Effector memory CD4-positive, alpha-beta T cell (primary cell): ENCODE data around the gene UNCX.

Experiments
- DNase-seq, 3 donors: peaks; one replicate each; pipeline ENCODE4 v3.0.0-alpha.2; 2020
- H3K27ac ChIP-seq: 2 replicates; pipeline ENCODE4 v1.7.0; 2013; ENCODE audit warnings: mild to moderate bottlenecking, low read length, moderate library complexity; ENCODE audit not compliant: insufficient read depth, poor library complexity, severe bottlenecking
- H3K27me3 ChIP-seq: replicated peaks from 2 replicates; pipeline ENCODE4 v1.7.0; 2013; ENCODE audit warnings: mild to moderate bottlenecking, low read length; ENCODE audit not compliant: insufficient read depth, control insufficient read depth, poor library complexity, severe bottlenecking
- H3K36me3 ChIP-seq: 2 replicates; pipeline ENCODE4 v1.7.0; 2013; ENCODE audit warnings: mild to moderate bottlenecking, low read length, moderate library complexity; ENCODE audit not compliant: control insufficient read depth, insufficient read depth
- H3K4me1 ChIP-seq: 2 replicates; pipeline ENCODE4 v1.7.0; 2013; ENCODE audit warnings: low read length, mild to moderate bottlenecking; ENCODE audit not compliant: control insufficient read depth, insufficient read depth, poor library complexity, severe bottlenecking
- H3K4me3 ChIP-seq: 2 replicates; pipeline ENCODE4 v1.7.0; 2013; ENCODE audit warnings: low read length, low read depth, mild to moderate bottlenecking; ENCODE audit not compliant: insufficient read depth, poor library complexity, severe bottlenecking
- H3K9me3 ChIP-seq: 2 replicates; pipeline ENCODE4 v1.7.0; 2013; ENCODE audit warnings: mild to moderate bottlenecking, low read length, moderate library complexity; ENCODE audit not compliant: control insufficient read depth

UNCX gene

DNA sequence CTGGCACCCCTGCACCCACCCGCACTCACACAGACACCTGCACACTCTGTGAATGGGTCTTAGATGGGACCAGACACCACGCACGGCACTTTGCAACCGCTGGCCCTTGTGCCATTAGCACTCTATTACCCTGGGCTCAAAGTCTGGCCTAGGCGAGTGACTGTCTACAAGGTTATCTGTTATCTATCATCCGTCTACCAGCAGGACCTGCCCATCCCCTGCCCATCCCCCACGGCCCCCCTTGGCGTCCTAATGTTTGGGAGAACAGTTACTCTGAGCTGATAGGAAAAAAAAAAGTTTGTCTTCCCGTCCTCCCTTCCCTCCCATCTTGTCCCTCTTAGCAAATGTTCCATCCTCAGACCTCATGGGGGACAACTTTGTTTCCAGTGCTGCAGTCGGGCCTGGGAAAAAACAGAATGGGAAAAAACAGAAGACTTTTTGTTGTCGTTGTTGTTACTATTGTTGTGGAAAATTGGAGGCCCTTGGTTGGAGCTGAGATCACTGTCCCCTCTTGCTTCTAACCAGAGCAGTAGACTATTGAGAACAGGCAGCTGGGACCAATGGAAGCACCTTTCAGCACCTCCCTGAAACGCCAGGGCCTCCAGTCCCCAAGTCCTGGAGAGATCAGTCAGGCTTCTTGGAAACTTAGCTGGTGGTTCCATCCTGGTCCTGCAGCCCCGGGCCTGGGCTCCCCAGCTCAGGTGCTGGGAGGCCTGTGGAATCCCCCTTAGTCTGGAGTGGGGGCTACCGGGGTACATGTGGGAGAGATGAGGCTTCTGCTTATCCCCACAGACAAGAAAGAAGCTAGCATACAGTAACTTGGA is 12.2 kb downstream of the UNCX start:
- Histone ChIP-seq H3K36me3 (no peaks in the 10 kb centered on the region), H3K27me3 (peaks cover 88% of the 10 kb centered on the region), H3K9me3 (no peaks in the 10 kb centered on the region), H3K4me1 (peaks cover 16% of the 10 kb centered on the region), H3K4me3 (no peak overlapping the region), H3K27ac (no peak overlapping the region)
- no peak for DNase-seq

DNA sequence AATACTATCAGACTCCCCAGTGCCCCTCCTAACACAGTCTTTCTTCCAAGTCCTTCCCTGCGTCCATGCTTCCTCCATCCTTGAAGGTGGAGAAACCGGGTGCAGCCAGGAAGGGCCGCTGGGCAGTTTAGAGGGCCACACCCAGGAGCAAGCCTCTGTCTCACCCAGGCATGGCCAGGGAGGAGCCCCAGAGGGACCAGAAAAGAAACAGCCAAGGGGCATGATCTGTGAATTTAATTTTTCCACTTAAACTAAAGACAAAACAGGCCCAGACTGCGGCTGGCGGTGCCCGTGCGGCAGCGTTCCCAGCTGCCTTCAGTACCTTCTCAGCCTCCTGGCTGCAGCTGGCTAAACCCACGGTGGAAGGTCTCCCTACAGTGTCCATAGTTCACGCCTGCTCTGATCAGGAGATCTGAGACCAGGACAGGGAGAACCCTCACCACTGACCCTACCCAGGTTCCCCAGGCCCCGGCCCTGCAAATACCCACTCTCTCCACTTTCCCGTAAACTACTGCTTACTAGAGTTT is 12.9 kb downstream of the UNCX start:
- Histone ChIP-seq H3K4me3 (no peak overlapping the region), H3K9me3 (no peaks in the 10 kb centered on the region)

DNA sequence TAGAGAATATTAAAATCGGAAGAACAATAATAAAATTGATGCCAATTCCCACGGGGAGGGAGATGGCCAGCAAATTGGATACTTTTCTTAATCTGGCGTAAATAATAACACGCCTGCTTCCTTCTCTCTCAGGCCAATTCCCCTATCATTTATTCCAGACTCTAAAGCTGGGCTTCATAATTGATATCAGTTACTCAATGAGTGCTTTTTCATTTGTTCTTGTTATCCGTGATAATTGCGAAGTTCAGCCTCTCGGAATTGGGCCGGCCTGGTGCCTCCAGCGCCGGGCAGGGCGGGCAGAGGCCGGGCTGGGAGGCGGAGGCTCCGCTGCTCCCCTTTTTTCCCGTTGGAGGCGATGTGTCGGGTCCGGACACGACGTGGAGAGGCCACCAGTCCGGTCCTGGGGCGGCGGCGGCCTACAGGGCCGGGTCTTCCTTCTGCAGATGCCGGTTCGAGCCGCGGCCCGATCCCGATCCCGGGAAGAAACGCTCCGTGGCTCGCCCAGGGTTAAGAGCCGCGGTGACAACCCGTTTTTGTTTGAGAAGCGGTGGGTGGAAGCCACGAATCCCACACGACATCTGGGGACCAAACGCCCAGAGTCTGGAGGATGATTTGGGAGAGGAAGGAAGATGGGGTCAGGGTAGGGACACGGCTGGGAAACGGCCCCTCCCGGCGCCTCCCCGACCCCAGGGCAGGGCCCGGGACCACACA is 13.6 kb downstream of the UNCX start:
- Histone ChIP-seq H3K9me3 (no peaks in the 10 kb centered on the region), H3K27me3 (peaks cover 82% of the 10 kb centered on the region), H3K27ac (no peak overlapping the region), H3K4me3 (no peak overlapping the region), H3K36me3 (no peaks in the 10 kb centered on the region), H3K4me1 (peaks cover 16% of the 10 kb centered on the region)
- no peak for DNase-seq

More for the DNA sequence above, 12.9 kb downstream of the UNCX start:
- H3K27ac ChIP-seq: no peak overlapping the region
- peaks cover 86% of the 10 kb centered on the region for H3K27me3 ChIP-seq
- no peak for DNase-seq
- peaks cover 16% of the 10 kb centered on the region for H3K4me1 ChIP-seq
- no peaks in the 10 kb centered on the region for H3K36me3 ChIP-seq

DNA sequence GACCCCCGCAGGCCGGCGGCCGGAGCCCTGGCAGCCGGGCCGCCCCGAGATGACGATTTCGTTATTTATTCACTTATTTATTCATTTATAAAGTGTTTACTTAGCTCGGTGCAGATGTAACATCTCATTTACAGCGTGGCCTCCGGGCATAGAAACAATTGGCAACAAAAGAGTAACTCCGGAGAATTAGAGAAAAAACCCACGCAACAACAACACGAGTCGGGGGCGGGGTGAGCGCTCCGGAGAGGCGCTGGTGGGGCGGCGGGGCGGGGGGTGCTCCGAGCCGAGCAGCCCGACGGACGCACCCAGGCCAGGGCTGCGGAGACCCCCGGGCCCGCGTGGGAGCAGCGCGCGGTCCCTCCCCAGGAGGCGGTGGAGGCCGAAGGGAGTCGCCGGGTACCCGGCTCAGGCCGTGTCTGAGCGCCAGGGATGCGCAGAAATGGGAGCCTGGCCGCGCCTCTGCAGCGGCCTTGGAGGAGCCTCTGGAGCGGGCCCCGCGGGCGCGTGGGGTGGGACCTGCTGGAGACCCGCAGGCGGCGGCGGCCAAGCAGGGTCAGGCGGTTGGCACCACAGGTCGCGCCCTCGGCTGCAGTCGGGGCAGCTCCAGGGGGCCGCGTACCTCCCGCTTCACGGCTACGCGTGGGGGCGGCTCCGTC is 14.3 kb downstream of the UNCX start:
- H3K4me3 ChIP-seq: no peak overlapping the region
- H3K36me3 ChIP-seq: no peaks in the 10 kb centered on the region
- H3K9me3 ChIP-seq: no peaks in the 10 kb centered on the region
- no peak overlapping the region for H3K27ac ChIP-seq
- peaks cover 16% of the 10 kb centered on the region for H3K4me1 ChIP-seq
- H3K27me3 ChIP-seq: peaks cover 83% of the 10 kb centered on the region
- DNase-seq: no peak

DNA sequence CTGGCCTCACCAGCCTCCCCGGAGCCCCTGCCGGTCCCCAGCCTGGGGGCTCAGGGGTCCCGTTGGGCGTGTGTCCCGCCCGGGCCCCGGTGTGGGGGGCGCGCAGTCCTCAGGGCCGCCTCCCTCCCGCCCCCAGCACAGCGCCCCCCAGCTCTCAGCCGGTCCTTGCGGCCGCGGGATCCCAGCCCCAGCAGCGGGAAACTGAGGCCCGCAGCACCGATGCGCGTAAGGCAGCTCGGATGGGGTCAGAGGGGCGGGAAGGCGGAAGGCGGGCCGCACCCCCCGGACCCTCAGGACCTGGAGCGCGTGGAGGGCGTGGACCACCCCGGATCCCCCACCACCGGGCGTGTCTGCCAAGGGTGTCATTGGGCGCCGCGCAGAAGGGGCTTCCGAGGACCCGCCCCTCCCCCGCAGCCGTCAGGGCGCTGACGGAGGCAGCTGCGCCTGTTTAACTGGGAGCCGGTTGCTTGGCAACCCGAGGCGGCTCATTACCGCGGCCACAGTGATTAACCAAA is 14.9 kb downstream of the UNCX start:
- Histone ChIP-seq H3K4me3 (peak overlapping the region; percentile 32), H3K27me3 (peaks cover 77% of the 10 kb centered on the region), H3K27ac (no peak overlapping the region), H3K9me3 (no peaks in the 10 kb centered on the region), H3K36me3 (no peaks in the 10 kb centered on the region), H3K4me1 (peaks cover 16% of the 10 kb centered on the region)
- DNase-seq: no peak

DNA sequence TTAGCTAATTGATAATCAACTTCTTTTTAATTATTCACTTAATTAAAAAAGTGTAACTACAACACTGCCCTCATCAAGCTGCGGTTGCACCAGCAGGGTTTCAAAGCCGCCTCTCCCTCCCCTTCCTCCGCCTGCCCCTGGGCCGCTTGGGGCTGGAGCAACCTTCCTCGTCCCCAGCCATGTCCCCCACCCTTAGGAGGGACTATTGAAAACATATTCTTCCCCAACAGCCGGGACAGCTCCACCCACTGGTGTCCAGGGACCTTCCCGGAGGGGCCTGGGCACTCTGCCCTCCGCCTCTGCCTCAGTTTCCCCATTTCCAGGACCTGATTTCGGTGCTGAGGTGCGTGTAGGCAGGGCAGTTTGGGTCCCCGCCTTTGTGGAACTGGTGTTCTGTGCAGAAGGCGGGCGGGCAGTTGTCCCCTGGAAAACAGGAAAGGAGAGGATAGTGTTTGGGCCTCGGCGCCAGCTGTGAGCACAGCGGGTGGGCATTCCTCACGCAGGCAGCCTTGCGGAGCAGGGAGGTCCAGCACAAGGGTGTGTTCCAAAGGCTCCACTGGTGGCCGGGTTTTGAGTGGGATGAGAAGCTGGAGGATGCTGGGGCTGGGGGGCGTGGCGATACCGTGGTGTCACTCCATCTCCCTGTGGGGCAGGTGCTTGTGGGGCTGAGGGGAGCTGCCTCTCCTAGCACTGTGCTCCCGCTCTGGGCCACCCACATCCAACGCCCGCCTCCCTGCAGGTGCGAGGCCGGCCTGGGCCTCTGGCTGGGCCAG is 15.7 kb downstream of the UNCX start:
- peaks cover 16% of the 10 kb centered on the region for H3K4me1 ChIP-seq
- H3K27ac ChIP-seq: no peak overlapping the region
- H3K36me3 ChIP-seq: no peaks in the 10 kb centered on the region
- no peaks in the 10 kb centered on the region for H3K9me3 ChIP-seq
- no peak overlapping the region for H3K4me3 ChIP-seq
- peaks cover 76% of the 10 kb centered on the region for H3K27me3 ChIP-seq
- no peak for DNase-seq

DNA sequence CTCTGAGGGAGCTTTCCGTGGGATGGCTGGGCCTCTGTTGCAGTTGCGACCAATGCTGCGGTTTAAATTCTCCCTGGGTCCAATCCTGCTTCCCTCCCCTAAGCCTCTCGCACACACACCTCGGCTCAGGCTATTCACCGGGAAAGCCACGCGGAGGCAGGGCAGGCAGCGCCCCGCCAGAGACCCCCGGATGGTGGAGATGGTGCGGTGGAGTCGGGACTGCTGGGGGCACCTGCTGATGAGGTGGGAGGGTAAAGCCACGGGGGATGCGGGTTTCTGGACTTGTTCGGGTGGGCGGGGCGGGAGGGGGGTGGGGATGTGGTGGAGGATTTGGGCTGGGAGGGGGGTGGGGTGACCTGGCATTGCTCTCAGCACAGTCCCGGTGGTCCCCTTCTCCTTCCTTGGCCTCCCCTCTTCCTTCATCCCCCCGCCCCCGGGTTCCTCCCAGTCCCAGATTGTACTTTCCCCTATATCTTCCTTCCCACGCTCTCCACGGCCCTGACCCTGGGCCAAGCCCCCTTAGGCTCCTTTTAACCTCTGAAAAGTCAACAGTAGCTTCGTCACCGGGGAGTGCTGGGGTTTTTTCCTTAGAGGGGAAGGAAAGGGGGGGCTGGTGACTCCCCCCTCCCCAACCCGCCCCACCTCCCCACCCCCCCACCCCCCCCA is 16.4 kb downstream of the UNCX start:
- Histone ChIP-seq H3K4me3 (no peak overlapping the region), H3K9me3 (no peaks in the 10 kb centered on the region), H3K36me3 (no peaks in the 10 kb centered on the region), H3K4me1 (peaks cover 16% of the 10 kb centered on the region), H3K27me3 (peaks cover 69% of the 10 kb centered on the region), H3K27ac (no peak overlapping the region)
- DNase-seq: no peak

DNA sequence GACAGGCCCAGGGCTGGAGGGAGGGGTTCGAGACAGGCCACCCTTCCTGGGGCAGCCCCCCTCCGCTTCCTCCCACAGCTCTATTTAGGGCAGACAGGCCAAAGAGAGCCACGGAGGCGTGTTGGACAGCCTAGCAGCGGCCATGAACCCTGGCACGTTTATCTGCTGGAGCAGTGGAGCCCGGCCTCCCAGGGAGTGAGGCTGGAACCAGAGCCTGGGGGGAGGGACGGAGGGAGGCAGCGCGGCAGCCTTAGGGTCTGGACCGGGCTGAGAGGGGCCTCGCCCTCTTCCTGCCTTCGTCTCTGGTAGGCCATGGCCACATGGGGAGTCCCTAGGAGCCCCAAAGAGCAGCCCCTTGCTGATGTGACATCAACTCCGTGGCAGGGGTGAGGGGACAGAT is 17.1 kb downstream of the UNCX start:
- H3K27ac ChIP-seq: no peak overlapping the region
- no peak for DNase-seq
- H3K9me3 ChIP-seq: no peaks in the 10 kb centered on the region
- H3K4me1 ChIP-seq: peaks cover 16% of the 10 kb centered on the region
- no peak overlapping the region for H3K4me3 ChIP-seq
- no peaks in the 10 kb centered on the region for H3K36me3 ChIP-seq
- H3K27me3 ChIP-seq: peaks cover 68% of the 10 kb centered on the region

DNA sequence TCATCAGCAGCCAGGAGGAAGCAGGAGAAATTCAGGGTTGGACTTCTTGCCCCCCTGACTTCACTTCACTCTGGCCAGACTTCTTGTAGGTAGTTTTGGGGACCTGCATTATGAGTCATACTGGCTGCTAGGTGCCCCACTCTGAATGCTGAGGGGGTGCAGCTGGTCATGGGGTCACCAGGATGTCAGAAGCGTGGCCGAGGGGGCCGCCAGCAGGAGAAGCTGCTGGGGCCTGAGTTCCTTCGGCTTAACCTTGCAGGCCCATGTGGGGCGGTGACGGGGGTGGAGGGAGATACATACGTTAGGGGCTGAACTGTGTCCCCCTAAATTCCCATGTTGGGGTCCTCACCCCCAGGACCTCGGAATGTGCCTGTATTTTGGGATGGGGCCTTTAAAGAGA is 18.2 kb downstream of the UNCX start:
- H3K4me3 ChIP-seq: no peak overlapping the region
- H3K27me3 ChIP-seq: peaks cover 57% of the 10 kb centered on the region
- H3K36me3 ChIP-seq: no peaks in the 10 kb centered on the region
- no peaks in the 10 kb centered on the region for H3K9me3 ChIP-seq
- no peak for DNase-seq
- H3K4me1 ChIP-seq: peaks cover 16% of the 10 kb centered on the region
- H3K27ac ChIP-seq: no peak overlapping the region
